Brain microvascular endothelial cell (primary cell): ENCODE measurements around the gene SEMA5A.

Experiments used
- DNase-seq: peaks from one replicate; pipeline ENCODE4 v3.0.0-alpha.2; 2020
- H3K27ac ChIP-seq: fragments of 250-450 bp; sonication (Bioruptor Pico); 2 replicates; pipeline ENCODE4 v1.5.1; 2020; ENCODE audit warnings: mild to moderate bottlenecking, moderate library complexity
- H3K27me3 ChIP-seq: fragments of 250-450 bp; sonication (Bioruptor Pico); replicated peaks from 2 replicates; pipeline ENCODE4 v1.5.1; 2020; ENCODE audit warnings: mild to moderate bottlenecking
- H3K36me3 ChIP-seq: fragments of 250-450 bp; sonication (Bioruptor Pico); replicated peaks from 2 replicates; pipeline ENCODE4 v1.5.1; 2020; ENCODE audit warnings: mild to moderate bottlenecking
- H3K4me3 ChIP-seq: 2 replicates; pipeline ENCODE4 v1.5.1; 2011; ENCODE audit warnings: low read depth, mild to moderate bottlenecking, control low read depth, low read length, moderate library complexity
- in situ Hi-C: cut with HindIII; loops from 2 replicates; pipeline ENCODE4 v1.10.0; 2017; ENCODE audit warnings: low sequenced_read_pairs, low pct_ligation_motif_present
- TF ChIP-seq, protein P1 (sequence below): IDR thresholded peaks from 2 replicates; pipeline ENCODE4 v1.5.1; 2011; ENCODE audit warnings: low read depth, mild to moderate bottlenecking, moderate library complexity, low read length, control low read depth, inconsistent platforms; ENCODE audit errors: missing control alignments

Gene SEMA5A

DNA sequence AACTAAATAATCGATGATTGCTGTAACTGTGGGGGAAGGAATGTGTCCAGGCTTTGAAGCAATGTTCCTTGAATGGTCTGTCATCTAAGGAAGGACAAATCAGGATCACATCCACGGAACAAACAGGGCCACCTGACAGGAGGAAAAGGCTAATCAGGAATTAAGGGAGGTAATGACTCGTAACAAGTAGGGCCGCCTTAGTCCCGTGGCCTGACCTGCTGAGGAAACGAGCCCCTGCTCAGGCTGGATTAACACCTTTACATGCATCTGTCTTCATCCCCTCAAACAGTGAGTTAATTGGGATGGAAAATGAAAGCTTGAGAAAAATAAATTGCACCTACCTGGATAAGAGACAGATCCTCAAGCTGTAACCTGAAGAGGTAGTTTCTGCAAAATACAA lies 227.8 kb downstream of the SEMA5A start:
- no peak for DNase-seq
- Histone ChIP-seq H3K27me3 (no peaks in the 10 kb centered on the region), H3K36me3 (no peaks in the 10 kb centered on the region), H3K4me3 (no peak overlapping the region), H3K27ac (no peak overlapping the region)
- TF ChIP-seq, protein P1, sequence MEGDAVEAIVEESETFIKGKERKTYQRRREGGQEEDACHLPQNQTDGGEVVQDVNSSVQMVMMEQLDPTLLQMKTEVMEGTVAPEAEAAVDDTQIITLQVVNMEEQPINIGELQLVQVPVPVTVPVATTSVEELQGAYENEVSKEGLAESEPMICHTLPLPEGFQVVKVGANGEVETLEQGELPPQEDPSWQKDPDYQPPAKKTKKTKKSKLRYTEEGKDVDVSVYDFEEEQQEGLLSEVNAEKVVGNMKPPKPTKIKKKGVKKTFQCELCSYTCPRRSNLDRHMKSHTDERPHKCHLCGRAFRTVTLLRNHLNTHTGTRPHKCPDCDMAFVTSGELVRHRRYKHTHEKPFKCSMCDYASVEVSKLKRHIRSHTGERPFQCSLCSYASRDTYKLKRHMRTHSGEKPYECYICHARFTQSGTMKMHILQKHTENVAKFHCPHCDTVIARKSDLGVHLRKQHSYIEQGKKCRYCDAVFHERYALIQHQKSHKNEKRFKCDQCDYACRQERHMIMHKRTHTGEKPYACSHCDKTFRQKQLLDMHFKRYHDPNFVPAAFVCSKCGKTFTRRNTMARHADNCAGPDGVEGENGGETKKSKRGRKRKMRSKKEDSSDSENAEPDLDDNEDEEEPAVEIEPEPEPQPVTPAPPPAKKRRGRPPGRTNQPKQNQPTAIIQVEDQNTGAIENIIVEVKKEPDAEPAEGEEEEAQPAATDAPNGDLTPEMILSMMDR, result no peak
- in situ Hi-C loops, result no loop called here

DNA sequence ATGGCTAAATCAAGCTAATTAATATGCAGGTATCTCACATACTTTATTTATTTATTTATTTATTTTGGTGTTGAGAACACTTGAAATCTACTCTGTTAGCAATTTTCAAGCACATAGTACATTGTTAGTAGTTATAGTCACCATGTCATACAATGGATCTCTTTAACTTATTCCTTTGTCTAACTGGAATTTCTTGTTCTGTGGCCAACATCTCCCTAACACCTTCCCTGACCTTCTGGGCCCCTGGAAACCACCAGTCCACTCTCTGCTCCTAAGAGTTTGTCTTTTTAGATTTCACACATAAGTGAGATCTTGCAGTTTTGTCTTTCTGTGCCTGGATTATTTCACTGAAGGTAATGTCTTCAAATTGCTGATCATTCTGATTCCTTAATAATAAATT lies 229.1 kb downstream of the SEMA5A start:
- in situ Hi-C loops, result no loop called here

DNA sequence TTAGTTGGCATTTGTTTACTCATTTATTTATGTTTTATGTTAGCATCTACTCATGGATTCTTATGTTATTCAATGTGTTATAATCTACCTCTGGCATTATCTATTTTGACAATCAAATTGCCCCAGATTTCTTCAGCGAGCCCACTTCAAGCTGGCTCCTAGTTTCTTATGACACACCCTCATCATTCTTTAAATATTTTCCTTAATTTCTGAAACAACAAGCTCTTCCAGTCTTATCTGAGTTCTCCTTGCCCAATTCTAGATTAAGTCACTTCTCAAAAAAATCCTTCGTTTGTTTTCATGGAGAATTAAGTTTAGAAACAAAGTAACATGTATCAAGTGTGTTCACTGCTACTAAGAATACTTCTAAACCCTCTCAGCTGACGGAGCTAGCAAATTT lies 229.8 kb downstream of the SEMA5A start:
- in situ Hi-C loops, result no loop called here
- TF ChIP-seq, protein P1, result no peak
- H3K36me3 ChIP-seq, result no peaks in the 10 kb centered on the region

More for the DNA sequence above, 229.1 kb downstream of the SEMA5A start:
- DNase-seq, result no peak
- Histone ChIP-seq H3K36me3 (no peaks in the 10 kb centered on the region), H3K27ac (no peak overlapping the region), H3K4me3 (no peak overlapping the region), H3K27me3 (no peaks in the 10 kb centered on the region)
- TF ChIP-seq, protein P1, result no peak

DNA sequence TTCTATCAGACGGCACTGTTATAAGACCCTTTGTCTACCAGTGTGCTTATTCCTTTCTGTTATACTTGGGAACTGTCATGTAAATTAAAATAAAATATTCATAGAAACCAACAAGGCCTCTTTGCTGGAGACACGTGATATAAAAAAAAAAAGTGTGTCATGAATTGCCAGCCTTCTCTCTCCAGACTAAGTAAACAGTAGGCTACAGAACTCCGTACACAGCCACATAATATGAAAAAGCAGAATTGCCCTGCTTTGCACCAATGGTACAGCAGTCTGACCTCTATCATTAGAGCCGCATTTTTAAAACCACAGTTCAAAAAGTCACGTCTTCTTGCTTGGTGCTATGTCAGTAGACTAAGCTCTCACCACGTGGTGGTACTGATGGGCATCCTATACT lies 231.3 kb downstream of the SEMA5A start:
- in situ Hi-C loops, result no loop called here
- TF ChIP-seq, protein P1, result no peak
- no peak for DNase-seq

More for the DNA sequence above, 229.8 kb downstream of the SEMA5A start:
- Histone ChIP-seq H3K27me3 (no peaks in the 10 kb centered on the region), H3K27ac (no peak overlapping the region), H3K4me3 (no peak overlapping the region)
- no peak for DNase-seq

DNA sequence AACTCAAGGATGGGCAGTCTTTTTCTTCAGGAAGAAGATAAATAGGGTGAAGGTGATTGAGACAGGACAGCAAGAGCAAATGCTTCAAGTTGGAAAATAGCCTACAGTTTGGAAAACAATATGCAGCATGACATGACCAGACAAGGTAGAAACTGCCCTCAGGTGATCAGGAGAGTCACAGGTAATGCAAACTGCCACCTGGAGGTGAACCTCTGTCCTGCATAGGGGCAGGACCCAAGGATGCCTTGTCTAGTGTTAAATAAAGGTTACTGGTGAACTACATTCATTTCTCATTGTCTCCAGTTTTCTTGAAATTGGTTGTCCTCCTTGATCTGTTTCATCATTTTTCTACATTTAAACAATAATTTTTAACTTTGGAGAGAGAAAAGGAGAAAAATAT lies 232.1 kb downstream of the SEMA5A start:
- H3K4me3 ChIP-seq, result no peak overlapping the region
- in situ Hi-C loops, result no loop called here
- H3K36me3 ChIP-seq, result no peaks in the 10 kb centered on the region
- no peak for DNase-seq
- H3K27ac ChIP-seq, result no peak overlapping the region
- TF ChIP-seq, protein P1, result no peak
- no peaks in the 10 kb centered on the region for H3K27me3 ChIP-seq

More for the DNA sequence above, 231.3 kb downstream of the SEMA5A start:
- H3K36me3 ChIP-seq, result no peaks in the 10 kb centered on the region
- no peak overlapping the region for H3K4me3 ChIP-seq
- no peaks in the 10 kb centered on the region for H3K27me3 ChIP-seq
- no peak overlapping the region for H3K27ac ChIP-seq

DNA sequence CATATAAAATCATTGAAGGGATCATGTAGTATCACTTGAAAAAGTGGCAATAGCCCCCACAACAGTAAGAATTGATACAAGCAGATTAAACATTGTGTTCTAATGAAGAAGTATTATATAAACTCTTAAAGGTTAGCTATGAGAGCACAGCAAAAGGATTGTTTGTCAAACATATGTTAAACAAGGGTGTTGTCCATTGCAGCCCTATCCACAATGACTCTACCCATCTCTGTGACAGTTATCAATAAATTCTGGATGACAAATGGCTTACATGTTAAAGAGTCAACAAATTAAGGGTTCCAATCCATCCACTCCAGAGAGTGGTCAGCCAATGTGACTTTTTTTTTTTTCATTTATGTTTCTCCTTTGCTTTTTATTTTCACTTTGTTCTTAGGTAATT lies 238.7 kb downstream of the SEMA5A start:
- H3K36me3 ChIP-seq, result no peaks in the 10 kb centered on the region
- TF ChIP-seq, protein P1, result no peak
- H3K27me3 ChIP-seq, result no peaks in the 10 kb centered on the region
- DNase-seq, result no peak
- in situ Hi-C loops, result no loop called here
- no peak overlapping the region for H3K4me3 ChIP-seq
- no peak overlapping the region for H3K27ac ChIP-seq
